Right cardiac atrium (tissue), 5 donors: Measurements from ENCODE around the gene C3orf22. TPM values are rescaled to one million over a fixed set of nuclear protein-coding genes. Genes with fewer than 3 reads are reported as not detected.

ENCODE experiments used
- ATAC-seq, 2 donors: fragments of 200-7000 bp; cut with Tn5 transposase; one replicate each; pipeline versions ENCODE4 v1.8.0 to v1.9.1; 2020; ENCODE audit warnings: moderate library complexity in 2 of 2, mild to moderate bottlenecking in 1 of 2
- DNase-seq, 3 donors: peaks; one replicate each; pipeline ENCODE4 v3.0.0-alpha.2; 2020
- H3K27ac ChIP-seq: one replicate; pipeline ENCODE4 v1.5.1; 2013; ENCODE audit warnings: mild to moderate bottlenecking, low read length, control low read depth, moderate library complexity
- H3K27me3 ChIP-seq: one replicate; pipeline ENCODE4 v1.6.1; 2013; ENCODE audit not compliant: control insufficient read depth, insufficient read depth
- H3K4me1 ChIP-seq: one replicate; pipeline ENCODE4 v1.6.1; 2013; ENCODE audit warnings: low read length; ENCODE audit not compliant: control insufficient read depth, insufficient read depth
- H3K4me3 ChIP-seq: one replicate; pipeline ENCODE4 v1.5.1; 2013; ENCODE audit warnings: low read length, control low read depth
- H3K9me3 ChIP-seq: one replicate; pipeline ENCODE4 v1.6.1; 2013; ENCODE audit warnings: low read length; ENCODE audit not compliant: control insufficient read depth
- WGBS: extraction: QIAGEN DNeasy Blood & Tissue Kit; methylation state at CpG from one replicate; pipeline ENCODE4 v1.1.7; 2013; 5-methylcytosine and 5-hydroxymethylcytosine counted together
- intact Hi-C, 4 donors: fragments of 100-400 bp; cut with DNase I; formaldehyde crosslinking; loops; one replicate each; pipeline versions ENCODE4 v1.11.0 to v1.14.0; 2022 to 2023
- polyA plus RNA-seq: library from polyadenylated mRNA; stranded (reverse); fragments of 200-250 nt; gene quantifications from one replicate; pipeline ENCODE4 v1.2.3, GENCODE V29; 2013
- total RNA-seq, 4 donors: library from RNA; stranded (reverse); fragmentation: NEBNext Ultra II Directional; extraction: Animal tissue kit (Norgen Biotek cat#: 25700); gene quantifications; one replicate each; pipeline ENCODE4 v1.2.1, GENCODE V29; 2021
- donor health status: healthy with polysubstance abuse.
- donor health status: DM: no; HTN: yes; CAD: no.
- donor health status: DM: no; HTN: no; CAD: no.
- donor health status: DM: no; HTN: yes; CAD: no; lungs with severe emphysema.
- donor health status: DM: yes; HTN: yes; CAD: no.

Gene C3orf22
- total and polyA plus RNA-seq, 5 donors, result not detected

DNA sequence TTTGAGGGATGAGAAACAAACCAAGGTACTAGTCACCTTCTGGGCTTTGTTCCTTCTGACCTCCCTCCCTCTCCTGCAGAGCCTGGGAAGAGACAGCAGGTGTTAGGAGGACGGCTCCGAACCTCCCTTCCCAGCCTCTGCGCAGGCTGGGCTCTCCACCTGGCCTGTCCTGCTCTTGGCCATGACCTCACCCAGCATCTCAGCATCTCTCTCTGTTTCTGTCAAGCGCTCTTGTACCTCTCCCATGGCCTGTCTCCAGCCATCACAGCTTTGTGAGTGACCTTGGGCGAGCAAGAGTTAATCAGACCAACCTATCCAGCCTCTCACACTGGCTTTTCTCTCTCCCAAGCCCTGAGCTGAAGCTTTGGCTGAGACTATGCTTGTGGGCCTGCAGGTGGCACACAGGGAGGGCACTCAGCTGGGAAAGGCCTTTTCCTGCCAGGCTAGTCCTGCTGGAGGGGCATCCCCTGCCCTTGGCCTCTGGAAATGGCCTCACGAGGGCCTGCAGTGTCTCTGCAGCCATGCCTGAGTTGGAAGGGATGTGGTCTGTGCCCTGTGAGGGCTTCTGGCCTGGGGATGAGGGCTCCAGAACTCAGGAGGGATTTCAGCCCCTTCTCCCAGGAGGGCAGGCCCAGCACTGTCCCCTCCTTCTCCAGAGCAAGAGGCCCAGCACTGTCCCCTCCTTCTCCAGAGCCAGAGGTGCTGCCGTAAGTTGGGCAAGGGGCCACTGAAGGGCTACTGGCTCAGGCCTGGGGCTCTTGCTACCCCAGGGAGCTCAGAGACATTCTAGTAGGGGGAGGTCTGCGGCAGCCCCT is 32.7 kb downstream of the C3orf22 start:
- intact Hi-C loops, result loop anchor here in 3 of 4 donors (10.0 kb wide), 2 partner anchors 99 to 1019 kb away; no protein-coding TSS in a partner anchor
- no peak for DNase-seq
- ATAC-seq, result no peak
- WGBS, result 83% methylated on average over 8 of the region's 8 CpGs
- Histone ChIP-seq H3K27me3 (no peaks in the 10 kb centered on the region), H3K4me3 (no peak overlapping the region), H3K27ac (no peak overlapping the region), H3K4me1 (no peaks in the 10 kb centered on the region), H3K9me3 (no peaks in the 10 kb centered on the region)

DNA sequence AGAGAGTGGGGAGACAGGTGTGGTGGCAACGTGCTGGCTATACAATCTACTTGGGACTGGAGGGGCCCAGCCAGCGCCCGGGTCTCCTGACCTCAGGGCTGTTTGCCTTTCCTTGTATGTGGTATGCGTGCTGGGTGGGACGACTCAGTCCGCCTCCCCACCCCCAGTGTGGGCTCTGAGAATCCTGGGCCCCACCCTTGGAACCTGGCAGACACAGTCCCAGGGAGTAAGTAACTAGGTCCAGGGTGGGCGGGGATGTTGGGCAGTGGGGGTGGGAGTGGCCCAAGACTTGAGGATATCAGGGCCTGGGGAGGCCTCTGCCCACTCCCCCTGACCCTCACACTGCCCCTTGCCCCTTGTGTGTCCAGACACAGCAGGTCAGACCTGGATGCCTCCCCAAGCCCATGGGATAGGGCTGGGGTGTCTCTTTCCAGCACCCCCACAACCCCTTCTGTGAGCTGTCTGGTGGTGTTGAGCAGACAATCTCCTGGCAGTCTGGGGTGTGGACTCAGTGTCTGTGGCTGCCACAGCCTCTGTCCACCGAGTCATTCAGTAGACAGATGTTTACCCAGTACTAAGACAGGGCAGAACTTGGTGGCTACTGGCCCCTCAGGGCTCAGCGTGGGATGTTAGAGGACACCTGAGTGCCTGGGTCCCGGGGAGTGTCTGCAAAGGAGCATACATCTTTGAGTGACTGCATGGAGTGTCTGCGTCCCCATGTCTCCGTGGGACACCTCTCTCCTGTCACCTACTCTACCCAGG is 33.5 kb downstream of the C3orf22 start:
- DNase-seq (peak in 1 of 3 donors; percentile 34), ATAC-seq (no peak)
- H3K27ac ChIP-seq, result no peak overlapping the region
- no peaks in the 10 kb centered on the region for H3K4me1 ChIP-seq
- 78% methylated on average over 12 of the region's 12 CpGs for WGBS
- intact Hi-C loops, result loop anchor here in 3 of 4 donors (10.0 kb wide), 2 partner anchors 100 to 1020 kb away; no protein-coding TSS in a partner anchor
- H3K4me3 ChIP-seq, result no peak overlapping the region
- H3K27me3 ChIP-seq, result no peaks in the 10 kb centered on the region
- no peaks in the 10 kb centered on the region for H3K9me3 ChIP-seq

- intact Hi-C loops, result loop anchor here in 3 of 4 donors (10.0 kb wide), 2 partner anchors 100 to 1020 kb away; no protein-coding TSS in a partner anchor
These were observed 34.2 kb downstream of the C3orf22 start for GRCh38 chr3:126524429-126524988.

GRCh38 chr3:126523745-126524428 is 34.8 kb downstream of the C3orf22 start, which contains the start of gene CHST13:
Gene CHST13, plus strand, starts transcription at chr3:126524155. Its CDS starts 178 bp downstream, at chr3:126524333.
- Histone ChIP-seq H3K9me3 (no peaks in the 10 kb centered on the region), H3K27me3 (no peaks in the 10 kb centered on the region), H3K27ac (no peak within 1 kb of the TSS), H3K4me1 (no peaks in the 10 kb centered on the region), H3K4me3 (peak within 1 kb of the TSS; percentile 37)
- peak; percentile 53 to 84 (median 79) for DNase-seq
- ATAC-seq, result peak; percentile 70 to 77
- intact Hi-C loops, result loop anchor here in 3 of 4 donors (10.0 kb wide), 2 partner anchors 101 to 1021 kb away; no protein-coding TSS in a partner anchor
- 5% methylated on average over 56 of the region's 56 CpGs for WGBS

More at GRCh38 chr3:126524429-126524988, 34.2 kb downstream of the C3orf22 start:
- H3K4me1 ChIP-seq, result no peaks in the 10 kb centered on the region
- no peak overlapping the region for H3K27ac ChIP-seq
- peak overlapping the region; percentile 37 for H3K4me3 ChIP-seq
- WGBS, result 9% methylated on average over 31 of the region's 31 CpGs
- DNase-seq, result peak in 1 of 3 donors; percentile 70
- no peaks in the 10 kb centered on the region for H3K27me3 ChIP-seq
- no peaks in the 10 kb centered on the region for H3K9me3 ChIP-seq
- ATAC-seq, result peak in 1 of 2 donors; percentile 3

- intact Hi-C loops, result loop anchor here in 3 of 4 donors (10.0 kb wide), 2 partner anchors 102 to 1022 kb away; no protein-coding TSS in a partner anchor
- peak; percentile 6 to 25 for ATAC-seq
- no peaks in the 10 kb centered on the region for H3K27me3 ChIP-seq
- DNase-seq, result peak; percentile 40 to 79 (median 77)
- no peaks in the 10 kb centered on the region for H3K9me3 ChIP-seq
- no peaks in the 10 kb centered on the region for H3K4me1 ChIP-seq
- WGBS, result under 1% methylated on average over 6 of the region's 6 CpGs
- H3K4me3 ChIP-seq, result no peak overlapping the region
- no peak overlapping the region for H3K27ac ChIP-seq
These were observed 36.4 kb downstream of the C3orf22 start for GRCh38 chr3:126522363-126522788.

DNA sequence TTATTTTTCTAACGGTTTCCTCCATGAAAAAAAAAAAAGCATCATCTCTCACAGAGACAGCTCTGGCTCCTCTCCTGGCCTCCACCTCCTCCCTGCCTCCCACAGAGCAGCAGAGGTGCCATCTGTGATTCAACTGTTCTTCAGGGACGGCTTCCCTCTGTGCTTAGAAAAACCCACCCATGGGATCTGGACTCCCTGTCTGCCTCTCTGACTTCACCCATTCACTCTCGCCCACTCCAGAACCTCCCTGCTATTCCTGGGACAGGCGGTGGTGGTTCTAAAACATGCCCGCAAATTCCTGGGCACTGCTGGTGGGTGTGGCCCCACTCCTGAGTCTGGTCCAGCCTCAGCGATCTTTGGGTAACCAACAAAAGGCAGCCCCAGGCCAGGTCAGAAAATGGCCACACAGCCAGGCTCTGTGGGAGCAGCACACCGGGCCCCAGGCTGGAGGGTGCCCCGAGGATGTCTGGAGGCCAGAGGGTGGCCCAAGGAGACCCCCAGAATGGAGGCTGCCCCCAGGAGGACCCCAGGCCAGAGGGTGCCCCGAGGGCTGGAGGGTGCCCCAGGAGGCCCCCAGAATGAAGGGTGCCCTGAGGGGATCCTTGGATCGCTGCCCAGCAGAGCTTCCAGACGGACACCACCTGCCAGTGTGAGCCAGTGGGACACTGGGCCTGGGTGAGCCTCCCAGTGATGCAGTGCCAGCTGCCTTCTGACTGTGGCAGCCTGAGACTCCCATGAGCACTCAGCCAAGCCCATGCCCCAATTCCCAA is 37.4 kb downstream of the C3orf22 start:
- peak in 1 of 3 donors; percentile 40 for DNase-seq
- ATAC-seq, result no peak
- 73% methylated on average over 11 of the region's 11 CpGs for WGBS
- intact Hi-C loops, result loop anchor here in 3 of 4 donors (10.0 kb wide), 2 partner anchors 103 to 1023 kb away; no protein-coding TSS in a partner anchor
- H3K9me3 ChIP-seq, result no peaks in the 10 kb centered on the region
- H3K4me3 ChIP-seq, result no peak overlapping the region
- no peak overlapping the region for H3K27ac ChIP-seq
- H3K4me1 ChIP-seq, result no peaks in the 10 kb centered on the region
- H3K27me3 ChIP-seq, result no peaks in the 10 kb centered on the region

GRCh38 chr3:126519506-126520455 is 39.0 kb downstream of the C3orf22 start:
- DNase-seq, result no peak
- no peaks in the 10 kb centered on the region for H3K4me1 ChIP-seq
- WGBS, result 85% methylated on average over 10 of the region's 10 CpGs
- H3K4me3 ChIP-seq, result no peak overlapping the region
- no peaks in the 10 kb centered on the region for H3K27me3 ChIP-seq
- ATAC-seq, result no peak
- H3K27ac ChIP-seq, result no peak overlapping the region
- H3K9me3 ChIP-seq, result no peaks in the 10 kb centered on the region
- intact Hi-C loops, result loop anchor here in 3 of 4 donors (10.0 kb wide), 2 partner anchors 105 to 1025 kb away; no protein-coding TSS in a partner anchor

DNA sequence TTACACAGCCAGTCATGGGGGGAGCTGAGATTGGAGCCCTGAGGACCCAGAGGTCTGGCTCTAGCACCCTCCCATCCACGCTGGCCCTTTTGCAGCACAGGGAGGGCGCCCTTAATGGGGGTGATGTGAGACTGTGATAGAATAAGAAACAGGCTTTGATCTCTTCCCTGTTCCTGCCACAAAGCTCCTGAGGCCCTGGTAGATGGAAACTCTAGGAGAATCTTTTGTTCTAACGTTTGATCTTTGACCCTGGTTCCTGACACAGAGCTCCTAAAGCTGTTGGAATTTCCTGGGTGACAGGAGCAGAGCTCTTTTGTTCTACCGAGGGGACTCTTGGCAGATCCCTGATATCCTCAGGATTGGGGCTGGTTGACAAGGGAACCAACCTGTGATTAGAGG is 40.0 kb downstream of the C3orf22 start:
- 61% methylated on average over 4 of the region's 4 CpGs for WGBS
- intact Hi-C loops, result no loop called here
- DNase-seq (no peak), ATAC-seq (no peak)
- no peaks in the 10 kb centered on the region for H3K4me1 ChIP-seq
- H3K9me3 ChIP-seq, result no peaks in the 10 kb centered on the region
- H3K27me3 ChIP-seq, result no peaks in the 10 kb centered on the region
- H3K27ac ChIP-seq, result no peak overlapping the region
- no peak overlapping the region for H3K4me3 ChIP-seq
